ENCODE results near the gene NME3. TPM values are rescaled to one million over a fixed set of nuclear protein-coding genes. Genes with fewer than 3 reads are reported as not detected.

NME3 gene
- total RNA-seq, 1 experiment from 2014 or later: 179 TPM

GRCh38 chr16:1762879-1763520 lies 8.3 kb downstream of the NME3 start:
- Histone ChIP-seq H3K27me3 (ENCODE audit: control insufficient read depth, insufficient read depth, low read length) (no peaks in the 10 kb centered on the region), H3K36me3 (replicated peaks; ENCODE audit: control insufficient read depth, insufficient read depth, low read length) (peaks cover 2% of the 10 kb centered on the region), H3K4me3 (ENCODE audit: insufficient read depth, low read depth, low read length) (no peak overlapping the region)
- peak; percentile 81 for DNase-seq

GRCh38 chr16:1762196-1762878 lies 9.0 kb downstream of the NME3 start:
- Histone ChIP-seq H3K36me3 (replicated peaks; ENCODE audit: control insufficient read depth, insufficient read depth, low read length) (peaks cover 2% of the 10 kb centered on the region), H3K27me3 (ENCODE audit: control insufficient read depth, insufficient read depth, low read length) (no peaks in the 10 kb centered on the region), H3K4me3 (ENCODE audit: insufficient read depth, low read depth, low read length) (no peak overlapping the region)
- DNase-seq: no peak

DNA sequence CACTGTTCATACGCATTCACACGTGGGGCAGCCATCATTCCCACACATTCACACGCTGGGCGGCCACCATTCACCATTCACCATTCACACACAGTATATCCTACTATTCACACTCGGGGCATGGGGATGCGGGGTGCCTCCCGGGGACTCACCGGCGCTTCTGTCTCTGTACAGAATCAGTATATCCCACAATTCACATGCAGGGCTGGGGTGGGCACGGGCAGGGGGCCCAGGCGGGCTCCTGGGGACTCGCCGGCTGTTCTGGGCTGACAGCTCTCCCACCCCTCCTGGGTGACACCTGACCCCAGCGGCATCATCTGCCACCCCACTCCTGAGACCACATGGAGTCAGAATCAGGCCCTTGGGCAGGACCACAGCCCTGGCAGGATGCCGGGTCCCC lies 9.6 kb downstream of the NME3 start:
- H3K36me3 ChIP-seq (replicated peaks; ENCODE audit: control insufficient read depth, insufficient read depth, low read length): peaks cover 2% of the 10 kb centered on the region
- no peak overlapping the region for H3K4me3 ChIP-seq (ENCODE audit: insufficient read depth, low read depth, low read length)
- no peaks in the 10 kb centered on the region for H3K27me3 ChIP-seq (ENCODE audit: control insufficient read depth, insufficient read depth, low read length)
- no peak for DNase-seq

GRCh38 chr16:1760911-1761310 lies 10.4 kb downstream of the NME3 start:
- no peak for DNase-seq
- Histone ChIP-seq H3K27me3 (ENCODE audit: control insufficient read depth, insufficient read depth, low read length) (no peaks in the 10 kb centered on the region), H3K36me3 (replicated peaks; ENCODE audit: control insufficient read depth, insufficient read depth, low read length) (peaks cover 2% of the 10 kb centered on the region), H3K4me3 (ENCODE audit: insufficient read depth, low read depth, low read length) (no peak overlapping the region)

DNA sequence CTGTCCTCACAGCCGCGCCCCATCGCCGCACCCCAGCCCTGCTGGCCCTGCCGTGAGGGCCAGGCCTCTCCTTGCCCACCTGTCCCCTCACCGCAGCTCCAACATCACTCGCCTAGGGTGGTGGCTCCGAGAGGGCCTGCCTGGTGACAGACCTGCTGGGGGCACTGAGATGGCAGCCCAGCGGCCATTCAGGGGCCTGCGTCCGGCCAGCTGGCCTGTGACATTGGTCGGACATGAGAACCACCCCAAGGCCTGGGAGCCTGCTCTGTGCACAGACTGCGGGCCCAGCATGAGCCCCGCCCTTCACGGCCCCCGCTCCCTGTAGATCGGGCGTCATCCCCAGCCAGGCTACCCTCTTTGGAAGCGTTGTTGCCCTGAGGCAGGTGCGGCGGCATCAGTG lies 11.8 kb downstream of the NME3 start:
- no peaks in the 10 kb centered on the region; the same call in 1 of the 2 replicates for H3K36me3 ChIP-seq (replicated peaks; ENCODE audit: control insufficient read depth, insufficient read depth, low read length)
- DNase-seq: no peak
- no peaks in the 10 kb centered on the region for H3K27me3 ChIP-seq (ENCODE audit: control insufficient read depth, insufficient read depth, low read length)
- no peak overlapping the region for H3K4me3 ChIP-seq (ENCODE audit: insufficient read depth, low read depth, low read length)

GRCh38 chr16:1758923-1759322 lies 12.4 kb downstream of the NME3 start:
- Histone ChIP-seq H3K4me3 (ENCODE audit: insufficient read depth, low read depth, low read length) (no peak overlapping the region), H3K36me3 (replicated peaks; ENCODE audit: control insufficient read depth, insufficient read depth, low read length) (no peaks in the 10 kb centered on the region; the same call in 1 of the 2 replicates), H3K27me3 (ENCODE audit: control insufficient read depth, insufficient read depth, low read length) (no peaks in the 10 kb centered on the region)
- DNase-seq: no peak

DNA sequence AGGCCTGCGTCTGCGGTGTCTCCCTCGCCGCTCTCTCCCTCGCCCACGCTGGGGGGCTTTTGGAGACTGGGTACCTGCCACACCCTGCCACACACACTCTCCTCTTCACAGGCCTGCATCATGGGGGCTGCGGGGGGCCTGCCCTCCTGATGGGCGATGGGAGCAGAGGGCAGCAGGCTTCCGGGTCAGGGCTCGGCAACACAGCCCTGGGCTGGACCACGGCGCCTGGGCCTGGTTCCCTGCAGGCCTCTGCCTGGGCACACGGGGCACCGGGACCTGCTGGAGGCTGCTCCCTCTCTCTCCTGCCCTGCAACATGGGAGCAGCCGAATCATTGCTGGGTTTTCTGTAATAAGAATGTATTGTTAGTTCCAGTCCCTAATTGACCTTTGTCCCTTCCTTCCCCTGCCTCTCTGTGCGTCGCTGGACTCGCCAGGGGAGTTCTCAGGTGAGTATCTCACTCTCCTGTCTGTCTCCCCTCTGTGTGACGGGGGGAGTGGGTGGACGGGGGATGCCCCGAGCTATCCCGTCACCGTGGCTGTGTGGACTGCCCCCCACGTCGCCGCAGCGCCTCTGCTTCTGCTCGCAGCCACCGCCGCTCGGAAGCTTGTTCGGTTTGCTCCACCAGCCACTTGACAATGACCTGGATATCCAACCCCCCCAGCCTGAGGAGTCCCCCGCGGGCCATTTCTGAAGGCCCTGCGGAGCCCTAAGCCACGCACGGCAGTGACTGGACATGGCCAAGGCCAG lies 13.5 kb downstream of the NME3 start:
- no peak overlapping the region for H3K4me3 ChIP-seq (ENCODE audit: insufficient read depth, low read depth, low read length)

GRCh38 chr16:1754204-1754603 lies 17.1 kb downstream of the NME3 start:
- DNase-seq: no peak
- H3K4me3 ChIP-seq (ENCODE audit: insufficient read depth, low read depth, low read length): no peak overlapping the region
- peaks cover 6% of the 10 kb centered on the region for H3K36me3 ChIP-seq (replicated peaks; ENCODE audit: control insufficient read depth, insufficient read depth, low read length)
- no peaks in the 10 kb centered on the region for H3K27me3 ChIP-seq (ENCODE audit: control insufficient read depth, insufficient read depth, low read length)

More for the DNA sequence above, 13.5 kb downstream of the NME3 start:
- Histone ChIP-seq H3K27me3 (ENCODE audit: control insufficient read depth, insufficient read depth, low read length) (no peaks in the 10 kb centered on the region), H3K36me3 (replicated peaks; ENCODE audit: control insufficient read depth, insufficient read depth, low read length) (no peaks in the 10 kb centered on the region; the same call in 1 of the 2 replicates)
- DNase-seq: no peak

GRCh38 chr16:1752853-1753252 lies 18.5 kb downstream of the NME3 start:
- Histone ChIP-seq H3K36me3 (replicated peaks; ENCODE audit: control insufficient read depth, insufficient read depth, low read length) (peaks cover 6% of the 10 kb centered on the region), H3K27me3 (ENCODE audit: control insufficient read depth, insufficient read depth, low read length) (no peaks in the 10 kb centered on the region), H3K4me3 (ENCODE audit: insufficient read depth, low read depth, low read length) (no peak overlapping the region)
- DNase-seq: no peak

DNA sequence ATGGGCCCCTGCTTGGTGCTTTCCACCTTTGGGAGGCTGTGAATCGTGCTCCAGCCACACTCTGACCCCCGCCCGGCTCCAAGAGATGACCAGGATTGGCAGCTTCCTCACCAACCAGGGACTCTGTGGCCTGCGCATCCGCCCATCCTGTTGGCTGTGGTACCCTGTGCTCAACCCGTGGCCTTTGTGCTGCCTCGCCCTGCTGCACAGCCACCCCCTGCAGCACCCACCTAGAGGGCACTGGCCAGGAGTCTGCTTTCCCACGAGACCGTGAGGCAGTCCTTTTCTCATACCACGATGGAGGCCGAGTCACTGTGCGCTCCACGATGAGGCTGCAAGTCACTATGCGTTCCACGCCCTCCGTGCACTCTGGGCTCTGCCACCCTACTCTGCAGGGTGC lies 19.4 kb downstream of the NME3 start:
- no peak for DNase-seq
- Histone ChIP-seq H3K27me3 (ENCODE audit: control insufficient read depth, insufficient read depth, low read length) (no peaks in the 10 kb centered on the region), H3K4me3 (ENCODE audit: insufficient read depth, low read depth, low read length) (no peak overlapping the region), H3K36me3 (replicated peaks; ENCODE audit: control insufficient read depth, insufficient read depth, low read length) (peaks cover 6% of the 10 kb centered on the region)

DNA sequence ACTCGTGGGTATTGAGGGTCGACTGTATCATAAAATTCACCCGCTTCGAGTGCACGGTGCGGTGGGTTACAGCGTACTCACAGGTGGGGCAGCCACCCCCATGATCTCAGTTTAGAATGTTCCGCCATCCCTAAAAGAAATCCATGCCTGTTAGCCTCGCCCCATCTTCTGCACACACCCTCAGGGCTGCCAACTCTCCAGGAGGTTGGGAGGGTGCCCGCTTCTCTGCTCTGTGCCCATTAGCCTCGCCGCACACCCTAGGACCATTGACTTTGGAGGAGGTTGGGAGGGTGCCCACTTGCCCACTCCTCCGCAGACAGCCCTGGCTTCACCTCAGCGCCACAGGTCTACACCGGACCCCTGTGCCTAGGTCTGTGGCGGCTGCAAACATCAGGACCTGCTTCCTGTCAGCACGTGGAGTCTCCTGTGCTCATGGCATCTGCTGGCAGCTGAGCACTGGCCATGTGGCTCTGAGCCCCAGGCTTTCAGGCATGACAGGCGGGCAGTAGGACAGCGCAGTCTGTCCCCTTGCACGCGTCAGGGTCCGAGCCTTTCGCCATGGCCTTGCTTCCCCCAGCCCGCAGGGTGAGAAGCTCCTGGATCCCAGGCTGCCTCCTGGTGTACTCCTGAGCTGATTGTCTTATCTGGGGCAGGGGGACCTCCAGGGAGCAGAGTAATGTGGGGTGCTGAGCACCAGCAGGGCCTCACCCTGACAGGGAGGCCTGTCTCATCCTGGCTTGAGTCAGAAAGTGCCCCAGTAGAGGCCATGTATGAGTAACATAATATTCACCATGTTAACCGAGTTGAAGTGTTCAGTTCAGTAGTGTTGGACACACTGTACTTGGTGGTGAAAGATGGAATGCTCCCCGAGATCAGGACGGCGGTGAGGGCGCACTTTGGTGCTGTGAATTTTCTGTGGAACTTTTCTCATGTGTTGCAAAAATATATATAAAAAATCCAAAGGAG lies 21.9 kb downstream of the NME3 start:
- H3K27me3 ChIP-seq (ENCODE audit: control insufficient read depth, insufficient read depth, low read length): no peaks in the 10 kb centered on the region
- no peak overlapping the region for H3K4me3 ChIP-seq (ENCODE audit: insufficient read depth, low read depth, low read length)
- DNase-seq: no peak
- peaks cover 6% of the 10 kb centered on the region for H3K36me3 ChIP-seq (replicated peaks; ENCODE audit: control insufficient read depth, insufficient read depth, low read length)

GRCh38 chr16:1747934-1748333 lies 23.4 kb downstream of the NME3 start:
- no peaks in the 10 kb centered on the region for H3K27me3 ChIP-seq (ENCODE audit: control insufficient read depth, insufficient read depth, low read length)
- DNase-seq: no peak
- no peak overlapping the region for H3K4me3 ChIP-seq (ENCODE audit: insufficient read depth, low read depth, low read length)
- peaks cover 6% of the 10 kb centered on the region for H3K36me3 ChIP-seq (replicated peaks; ENCODE audit: control insufficient read depth, insufficient read depth, low read length)

- Histone ChIP-seq H3K27me3 (ENCODE audit: control insufficient read depth, insufficient read depth, low read length) (no peaks in the 10 kb centered on the region), H3K36me3 (replicated peaks; ENCODE audit: control insufficient read depth, insufficient read depth, low read length) (peaks cover 1% of the 10 kb centered on the region), H3K4me3 (ENCODE audit: insufficient read depth, low read depth, low read length) (no peak overlapping the region)
- DNase-seq: no peak
These were observed 24.6 kb downstream of the NME3 start for GRCh38 chr16:1746693-1747195.

All from H7 (cell line).